Neural cell (in vitro differentiated cells): ENCODE data around the gene MIPOL1. TPM values are rescaled to one million over a fixed set of nuclear protein-coding genes. Genes with fewer than 3 reads are reported as not detected.

ENCODE experiments used
- H2AFZ ChIP-seq: fragments of 200-600, 300-800 bp; sonication (generic), shearing (Covaris generic); 2 replicates; pipeline ENCODE4 v1.6.0; 2014; ENCODE audit warnings: low read depth, mild to moderate bottlenecking, antibody characterized with exemption, low read length, moderate library complexity
- H3F3A ChIP-seq: fragments of 200-600 bp; shearing (Covaris generic); 2 replicates; pipeline ENCODE4 v1.6.1; 2016; ENCODE audit warnings: mild to moderate bottlenecking, moderate library complexity, mixed read lengths, antibody characterized with exemption, low read length; ENCODE audit not compliant: insufficient read depth, poor library complexity, severe bottlenecking
- H3K27ac ChIP-seq: fragments of 200-600, 300-800 bp; sonication (generic), shearing (Covaris generic); 2 replicates; pipeline ENCODE4 v1.5.1; 2014; ENCODE audit warnings: mild to moderate bottlenecking, low read length, moderate library complexity
- H3K27me3 ChIP-seq: fragments of 300-800, 200-600 bp; sonication (generic), shearing (Covaris generic); 2 replicates; pipeline ENCODE4 v1.6.0; 2014; ENCODE audit warnings: mild to moderate bottlenecking, low read depth, low read length, moderate library complexity; ENCODE audit not compliant: insufficient read depth
- H3K36me3 ChIP-seq: fragments of 300-800, 200-600 bp; sonication (generic), shearing (Covaris generic); 2 replicates; pipeline ENCODE4 v1.5.1; 2014; ENCODE audit warnings: mild to moderate bottlenecking, antibody characterized with exemption, low read length, moderate library complexity; ENCODE audit not compliant: insufficient read depth
- H3K4me2 ChIP-seq: fragments of 300-800, 200-600 bp; sonication (generic), shearing (Covaris generic); 2 replicates; pipeline ENCODE4 v1.6.0; 2014; ENCODE audit warnings: mild to moderate bottlenecking, low read length
- H3K4me3 ChIP-seq: fragments of 300-800, 200-600 bp; sonication (generic), shearing (Covaris generic); 2 replicates; pipeline ENCODE4 v1.5.1; 2014; ENCODE audit warnings: mild to moderate bottlenecking, low read length, moderate library complexity
- H3K79me2 ChIP-seq: fragments of 200-600 bp; shearing (Covaris generic); replicated peaks from 2 replicates; pipeline ENCODE4 v1.6.0; 2014; ENCODE audit warnings: mild to moderate bottlenecking, low read length, moderate library complexity; ENCODE audit not compliant: insufficient read depth
- H3K9ac ChIP-seq: fragments of 300-800, 200-600 bp; sonication (generic), shearing (Covaris generic); 2 replicates; pipeline ENCODE4 v1.6.1; 2016; ENCODE audit warnings: mild to moderate bottlenecking, low read length, mixed read lengths
- H3K9me2 ChIP-seq: fragments of 200-600 bp; shearing (Covaris generic); 2 replicates; pipeline ENCODE4 v1.6.1; 2016; ENCODE audit warnings: mild to moderate bottlenecking, low read length, mixed read lengths; ENCODE audit not compliant: insufficient read depth
- H3K9me3 ChIP-seq: fragments of 200-600, 300-800 bp; sonication (generic), shearing (Covaris generic); 2 replicates; pipeline ENCODE4 v1.6.1; 2016; ENCODE audit warnings: mild to moderate bottlenecking, mixed run types, low read length, moderate library complexity, mixed read lengths
- H4K20me1 ChIP-seq: fragments of 200-600 bp; shearing (Covaris generic); 2 replicates; pipeline ENCODE4 v1.6.1; 2016; ENCODE audit warnings: mild to moderate bottlenecking, mixed run types; ENCODE audit not compliant: insufficient read depth
- CTCF ChIP-seq: fragments of 450-650 bp; IDR thresholded peaks from 2 replicates; pipeline ENCODE4 v1.5.1; 2014; ENCODE audit warnings: antibody characterized with exemption, mild to moderate bottlenecking, moderate library complexity; ENCODE audit not compliant: poor library complexity, severe bottlenecking
- EP300 ChIP-seq: fragments of 450-650 bp; conservative IDR thresholded peaks from 2 replicates; pipeline ENCODE4 v1.6.1; 2014; ENCODE audit warnings: antibody characterized with exemption, mild to moderate bottlenecking, moderate library complexity; ENCODE audit not compliant: poor library complexity, severe bottlenecking
- EZH2 ChIP-seq: fragments of 200-600, 300-800 bp; shearing (Covaris generic), sonication (generic); IDR thresholded peaks from 2 replicates; pipeline ENCODE4 v1.6.1; 2014; ENCODE audit warnings: antibody characterized with exemption, low read length, borderline replicate concordance, mild to moderate bottlenecking; ENCODE audit not compliant: insufficient read depth, poor library complexity, severe bottlenecking
- MXI1 ChIP-seq: fragments of 450-650 bp; conservative IDR thresholded peaks from 2 replicates; pipeline ENCODE4 v1.6.1; 2014; ENCODE audit warnings: antibody characterized with exemption, mild to moderate bottlenecking; ENCODE audit not compliant: poor library complexity, severe bottlenecking
- POLR2AphosphoS5 ChIP-seq: IDR thresholded peaks from 2 replicates; pipeline ENCODE4 v1.6.1; 2012
- RAD21 ChIP-seq: fragments of 450-650 bp; conservative IDR thresholded peaks from 2 replicates; pipeline ENCODE4 v1.6.1; 2014; ENCODE audit warnings: antibody characterized with exemption, mild to moderate bottlenecking, moderate library complexity
- REST ChIP-seq: IDR thresholded peaks from 2 replicates; pipeline ENCODE4 v1.6.1; 2012; ENCODE audit warnings: borderline replicate concordance
- SMC3 ChIP-seq: fragments of 450-650 bp; conservative IDR thresholded peaks from 2 replicates; pipeline ENCODE4 v1.6.1; 2014; ENCODE audit warnings: antibody characterized with exemption, mild to moderate bottlenecking, moderate library complexity; ENCODE audit not compliant: poor library complexity
- TAF1 ChIP-seq: IDR thresholded peaks from 2 replicates; pipeline ENCODE4 v1.6.1; 2012; ENCODE audit warnings: low read depth
- polyA plus RNA-seq: library from polyadenylated mRNA; depleted of rRNA; stranded (reverse); fragments of >200 nt; gene quantifications from 2 replicates; pipeline ENCODE4 v1.2.3, GENCODE V29; 2014

Gene MIPOL1
- polyA plus RNA-seq, 1 donor from 2014 or later = 1.3 TPM

- H3K9ac ChIP-seq = peak within 1 kb of the TSS; percentile 61
- peaks cover 5% of the 10 kb centered on the region for H3K27me3 ChIP-seq
- peak; percentile 50 for TF ChIP-seq MXI1
- no peak for TF ChIP-seq SMC3
- TF ChIP-seq REST = no peak
- TF ChIP-seq TAF1 = peak; percentile 54
- peak; percentile 16 for TF ChIP-seq RAD21
- TF ChIP-seq CTCF = peak; percentile 41
- H3K4me3 ChIP-seq = peak within 1 kb of the TSS; percentile 90
- peak within 1 kb of the TSS; percentile 46 for H2AFZ ChIP-seq
- H3K79me2 ChIP-seq = no peaks in the 10 kb centered on the region
- no peaks in the 10 kb centered on the region for H3K36me3 ChIP-seq
- H3K9me3 ChIP-seq = no peaks in the 10 kb centered on the region
- H3K4me2 ChIP-seq = peak within 1 kb of the TSS; percentile 63
- H3K9me2 ChIP-seq = no peaks in the 10 kb centered on the region
- H3F3A ChIP-seq = no peaks in the 10 kb centered on the region
- H3K27ac ChIP-seq = peak within 1 kb of the TSS; percentile 19
- no peaks in the 10 kb centered on the region for H4K20me1 ChIP-seq
Measured at GRCh38 chr14:37172024-37172869, 25.5 kb upstream of the MIPOL1 start, which contains the start of gene SLC25A21. Gene SLC25A21, minus strand, starts transcription at chr14:37172606.

- no peak for TF ChIP-seq RAD21
- TF ChIP-seq SMC3 = no peak
- TF ChIP-seq TAF1 = no peak
- no peak for TF ChIP-seq REST
- TF ChIP-seq EP300 = no peak
- TF ChIP-seq MXI1 = no peak
- no peak for TF ChIP-seq CTCF
- TF ChIP-seq EZH2 = no peak
- no peak for TF ChIP-seq POLR2AphosphoS5
- H4K20me1 ChIP-seq = no peaks in the 10 kb centered on the region
- peak overlapping the region; percentile 63 for H3K4me2 ChIP-seq
- peak overlapping the region; percentile 61 for H3K9ac ChIP-seq
- H2AFZ ChIP-seq = no peak overlapping the region
- peaks cover 5% of the 10 kb centered on the region for H3K27me3 ChIP-seq
- no peaks in the 10 kb centered on the region for H3K9me3 ChIP-seq
- H3F3A ChIP-seq = no peaks in the 10 kb centered on the region
- H3K79me2 ChIP-seq = no peaks in the 10 kb centered on the region
- peak overlapping the region; percentile 90 for H3K4me3 ChIP-seq
- no peaks in the 10 kb centered on the region for H3K36me3 ChIP-seq
- H3K9me2 ChIP-seq = no peaks in the 10 kb centered on the region
- H3K27ac ChIP-seq = no peak overlapping the region
Measured at GRCh38 chr14:37172936-37173614, 24.7 kb upstream of the MIPOL1 start.
